ENCODE data around the gene NTNG1. TPM values are rescaled to one million over a fixed set of nuclear protein-coding genes. Genes with fewer than 3 reads are reported as not detected.
A peak's percentile ranks its signal among the peaks of the same experiment; 100 is the strongest.

NTNG1 gene
- total and polyA plus RNA-seq, 2 of the 13 experiments (the other 11 are each of a cell fraction or from before 2014, with no cell fraction given), result not detected

DNA sequence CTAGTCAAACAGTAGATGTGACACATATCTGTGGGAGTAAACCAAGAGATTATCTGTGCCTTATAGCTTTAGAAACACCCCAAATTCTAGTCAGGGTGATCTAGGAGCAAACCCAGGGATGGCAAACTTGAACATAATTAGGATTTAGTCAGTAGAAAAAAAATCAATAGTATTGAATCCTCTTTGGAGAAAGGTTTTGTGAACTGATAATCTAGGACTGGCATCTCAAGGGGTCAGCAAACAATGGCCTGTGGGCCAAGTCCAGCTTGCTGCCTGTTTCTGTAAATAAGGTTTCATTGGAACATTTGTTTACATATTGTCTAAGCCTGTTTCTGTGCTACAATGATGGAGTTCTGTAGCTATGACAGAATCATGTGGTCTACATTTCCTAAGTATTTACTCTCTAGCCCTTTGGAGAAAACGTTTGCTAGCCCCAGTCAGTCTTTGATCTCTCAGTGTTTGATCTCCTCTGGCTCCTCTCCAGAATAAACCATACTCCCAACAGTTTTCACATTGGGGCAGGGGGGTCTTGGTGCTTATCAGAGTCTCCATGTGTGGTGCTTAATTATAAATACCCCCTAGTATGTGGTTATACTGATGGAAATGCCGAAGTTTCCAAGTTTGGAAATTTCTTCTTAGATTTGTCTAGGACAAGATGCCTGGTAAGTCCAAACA lies 385.8 kb downstream of the NTNG1 start (continued):
- TF ChIP-seq RFXANK (CRISPR knock-in tag; IDR thresholded peaks at IDR 0.05) (0 out of 2 replicates have a peak, but pooled peaks have one; percentile 46), ZNF331 (CRISPR knock-in tag; IDR thresholded peaks at IDR 0.05) (0 out of 2 replicates have a peak, but pooled peaks have one; percentile 39), ERF (CRISPR knock-in tag; IDR thresholded peaks at IDR 0.05) (peak; percentile 29; the same call in 1 of the 2 replicates), KLF6 (CRISPR knock-in tag; IDR thresholded peaks at IDR 0.05) (0 out of 2 replicates have a peak, but pooled peaks have one; percentile 40), KDM1A (CRISPR knock-in tag; IDR thresholded peaks at IDR 0.05) (peak; percentile 85; the same call in 1 of the 2 replicates), CHCHD3 (CRISPR knock-in tag; IDR thresholded peaks at IDR 0.05) (no peak), RORA (CRISPR knock-in tag; IDR thresholded peaks at IDR 0.05) (no peak), ATRX (CRISPR knock-in tag; IDR thresholded peaks at IDR 0.05; ENCODE audit: borderline replicate concordance) (no peak), NR2F6 (IDR thresholded peaks at IDR 0.05) (peak; percentile 97), NR2F6 (CRISPR knock-in tag; IDR thresholded peaks at IDR 0.05) (peak; percentile 93), IRX3 (CRISPR knock-in tag; IDR thresholded peaks at IDR 0.05; ENCODE audit: borderline replicate concordance, low read depth) (no peak), ZNF883 (CRISPR knock-in tag; IDR thresholded peaks at IDR 0.05; ENCODE audit: not compliant biosample characterization) (no peak), BCL6 (CRISPR knock-in tag; IDR thresholded peaks at IDR 0.05) (peak; percentile 95), MBNL3 (CRISPR knock-in tag; conservative IDR thresholded peaks at IDR 0.05) (no peak), ZNF629 (CRISPR knock-in tag; conservative IDR thresholded peaks at IDR 0.05) (peak; percentile 2; the same call in 1 of the 2 replicates), ZNF614 (CRISPR knock-in tag; IDR thresholded peaks at IDR 0.05; ENCODE audit: borderline replicate concordance) (0 out of 2 replicates have a peak, but pooled peaks have one; percentile 54), HOXD1 (CRISPR knock-in tag; IDR thresholded peaks at IDR 0.05) (peak; percentile 86), FOXK1 (CRISPR knock-in tag; IDR thresholded peaks at IDR 0.05; ENCODE audit: borderline replicate concordance, low read depth) (peak; percentile 95)
- TF ChIP-seq, protein P1, sequence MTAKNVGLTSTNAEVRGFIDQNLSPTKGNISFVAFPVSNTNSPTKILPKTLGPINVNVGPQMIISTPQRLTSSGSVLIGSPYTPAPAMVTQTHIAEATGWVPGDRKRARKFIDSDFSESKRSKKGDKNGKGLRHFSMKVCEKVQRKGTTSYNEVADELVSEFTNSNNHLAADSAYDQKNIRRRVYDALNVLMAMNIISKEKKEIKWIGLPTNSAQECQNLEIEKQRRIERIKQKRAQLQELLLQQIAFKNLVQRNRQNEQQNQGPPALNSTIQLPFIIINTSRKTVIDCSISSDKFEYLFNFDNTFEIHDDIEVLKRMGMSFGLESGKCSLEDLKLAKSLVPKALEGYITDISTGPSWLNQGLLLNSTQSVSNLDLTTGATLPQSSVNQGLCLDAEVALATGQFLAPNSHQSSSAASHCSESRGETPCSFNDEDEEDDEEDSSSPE (CRISPR knock-in tag; IDR thresholded peaks at IDR 0.05), result no peak
- TF ChIP-seq, protein P2, sequence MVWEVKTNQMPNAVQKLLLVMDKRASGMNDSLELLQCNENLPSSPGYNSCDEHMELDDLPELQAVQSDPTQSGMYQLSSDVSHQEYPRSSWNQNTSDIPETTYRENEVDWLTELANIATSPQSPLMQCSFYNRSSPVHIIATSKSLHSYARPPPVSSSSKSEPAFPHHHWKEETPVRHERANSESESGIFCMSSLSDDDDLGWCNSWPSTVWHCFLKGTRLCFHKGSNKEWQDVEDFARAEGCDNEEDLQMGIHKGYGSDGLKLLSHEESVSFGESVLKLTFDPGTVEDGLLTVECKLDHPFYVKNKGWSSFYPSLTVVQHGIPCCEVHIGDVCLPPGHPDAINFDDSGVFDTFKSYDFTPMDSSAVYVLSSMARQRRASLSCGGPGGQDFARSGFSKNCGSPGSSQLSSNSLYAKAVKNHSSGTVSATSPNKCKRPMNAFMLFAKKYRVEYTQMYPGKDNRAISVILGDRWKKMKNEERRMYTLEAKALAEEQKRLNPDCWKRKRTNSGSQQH (CRISPR knock-in tag; IDR thresholded peaks at IDR 0.05; ENCODE audit: low read depth), result peak; percentile 41; the same call in 1 of the 2 replicates
- TF ChIP-seq, protein P3, sequence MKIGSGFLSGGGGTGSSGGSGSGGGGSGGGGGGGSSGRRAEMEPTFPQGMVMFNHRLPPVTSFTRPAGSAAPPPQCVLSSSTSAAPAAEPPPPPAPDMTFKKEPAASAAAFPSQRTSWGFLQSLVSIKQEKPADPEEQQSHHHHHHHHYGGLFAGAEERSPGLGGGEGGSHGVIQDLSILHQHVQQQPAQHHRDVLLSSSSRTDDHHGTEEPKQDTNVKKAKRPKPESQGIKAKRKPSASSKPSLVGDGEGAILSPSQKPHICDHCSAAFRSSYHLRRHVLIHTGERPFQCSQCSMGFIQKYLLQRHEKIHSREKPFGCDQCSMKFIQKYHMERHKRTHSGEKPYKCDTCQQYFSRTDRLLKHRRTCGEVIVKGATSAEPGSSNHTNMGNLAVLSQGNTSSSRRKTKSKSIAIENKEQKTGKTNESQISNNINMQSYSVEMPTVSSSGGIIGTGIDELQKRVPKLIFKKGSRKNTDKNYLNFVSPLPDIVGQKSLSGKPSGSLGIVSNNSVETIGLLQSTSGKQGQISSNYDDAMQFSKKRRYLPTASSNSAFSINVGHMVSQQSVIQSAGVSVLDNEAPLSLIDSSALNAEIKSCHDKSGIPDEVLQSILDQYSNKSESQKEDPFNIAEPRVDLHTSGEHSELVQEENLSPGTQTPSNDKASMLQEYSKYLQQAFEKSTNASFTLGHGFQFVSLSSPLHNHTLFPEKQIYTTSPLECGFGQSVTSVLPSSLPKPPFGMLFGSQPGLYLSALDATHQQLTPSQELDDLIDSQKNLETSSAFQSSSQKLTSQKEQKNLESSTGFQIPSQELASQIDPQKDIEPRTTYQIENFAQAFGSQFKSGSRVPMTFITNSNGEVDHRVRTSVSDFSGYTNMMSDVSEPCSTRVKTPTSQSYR (CRISPR knock-in tag; IDR thresholded peaks at IDR 0.05; ENCODE audit: borderline replicate concordance), result peak; percentile 61; the same call in 1 of the 2 replicates
- TF ChIP-seq, protein P4, sequence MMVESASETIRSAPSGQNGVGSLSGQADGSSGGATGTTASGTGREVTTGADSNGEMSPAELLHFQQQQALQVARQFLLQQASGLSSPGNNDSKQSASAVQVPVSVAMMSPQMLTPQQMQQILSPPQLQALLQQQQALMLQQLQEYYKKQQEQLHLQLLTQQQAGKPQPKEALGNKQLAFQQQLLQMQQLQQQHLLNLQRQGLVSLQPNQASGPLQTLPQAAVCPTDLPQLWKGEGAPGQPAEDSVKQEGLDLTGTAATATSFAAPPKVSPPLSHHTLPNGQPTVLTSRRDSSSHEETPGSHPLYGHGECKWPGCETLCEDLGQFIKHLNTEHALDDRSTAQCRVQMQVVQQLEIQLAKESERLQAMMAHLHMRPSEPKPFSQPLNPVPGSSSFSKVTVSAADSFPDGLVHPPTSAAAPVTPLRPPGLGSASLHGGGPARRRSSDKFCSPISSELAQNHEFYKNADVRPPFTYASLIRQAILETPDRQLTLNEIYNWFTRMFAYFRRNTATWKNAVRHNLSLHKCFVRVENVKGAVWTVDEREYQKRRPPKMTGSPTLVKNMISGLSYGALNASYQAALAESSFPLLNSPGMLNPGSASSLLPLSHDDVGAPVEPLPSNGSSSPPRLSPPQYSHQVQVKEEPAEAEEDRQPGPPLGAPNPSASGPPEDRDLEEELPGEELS (CRISPR knock-in tag; IDR thresholded peaks at IDR 0.05), result peak; percentile 99
- TF ChIP-seq, protein P5, sequence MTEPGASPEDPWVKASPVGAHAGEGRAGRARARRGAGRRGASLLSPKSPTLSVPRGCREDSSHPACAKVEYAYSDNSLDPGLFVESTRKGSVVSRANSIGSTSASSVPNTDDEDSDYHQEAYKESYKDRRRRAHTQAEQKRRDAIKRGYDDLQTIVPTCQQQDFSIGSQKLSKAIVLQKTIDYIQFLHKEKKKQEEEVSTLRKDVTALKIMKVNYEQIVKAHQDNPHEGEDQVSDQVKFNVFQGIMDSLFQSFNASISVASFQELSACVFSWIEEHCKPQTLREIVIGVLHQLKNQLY (CRISPR knock-in tag; IDR thresholded peaks at IDR 0.05), result peak; percentile 88
